ENCODE measurements around the gene PRM3. TPM values are rescaled to one million over a fixed set of nuclear protein-coding genes. Genes with fewer than 3 reads are reported as not detected.

PRM3 gene
- total RNA-seq, 1 donor from 2014 or later, result not detected

DNA sequence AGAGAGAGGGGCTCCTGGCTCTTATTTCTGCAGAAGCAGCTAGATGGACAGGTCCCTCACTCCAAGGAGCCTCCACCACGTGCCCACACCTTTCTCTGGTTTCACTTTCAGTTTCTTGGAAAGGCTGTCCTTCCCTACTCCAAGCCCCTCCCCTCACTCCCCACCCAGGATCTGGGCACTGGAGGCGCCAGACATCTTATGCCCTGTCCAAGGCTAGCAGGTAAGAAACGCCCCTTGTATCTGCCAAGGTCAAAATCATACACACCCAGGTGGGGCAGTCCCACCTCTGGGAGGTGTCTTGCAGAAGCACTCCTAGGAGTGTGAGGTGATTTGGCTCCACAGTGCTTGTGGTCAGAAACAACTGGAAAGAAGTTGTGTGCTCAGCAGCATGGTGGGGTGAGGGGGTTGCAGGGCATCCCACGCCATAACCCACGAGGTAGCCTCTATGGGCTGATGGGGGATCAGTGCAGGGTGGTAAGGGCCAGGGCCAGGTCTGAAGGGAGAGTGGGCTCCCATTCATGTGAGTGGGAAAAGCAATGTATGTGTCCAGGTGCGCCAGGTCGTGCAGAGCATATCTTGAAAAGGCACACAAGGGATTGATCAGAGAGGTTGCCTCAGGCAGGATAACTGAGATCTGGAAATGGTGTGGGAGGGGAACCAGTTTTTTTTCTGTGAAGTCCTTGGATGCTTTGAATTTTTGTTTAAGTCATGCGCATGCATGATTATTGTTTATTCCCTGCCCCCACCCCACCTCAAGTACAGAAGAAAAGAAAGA lies 39.5 kb upstream of the PRM3 start:
- H3K4me1 Mint-ChIP-seq, result peaks cover 28% of the 10 kb centered on the region
- TF ChIP-seq, protein P1, sequence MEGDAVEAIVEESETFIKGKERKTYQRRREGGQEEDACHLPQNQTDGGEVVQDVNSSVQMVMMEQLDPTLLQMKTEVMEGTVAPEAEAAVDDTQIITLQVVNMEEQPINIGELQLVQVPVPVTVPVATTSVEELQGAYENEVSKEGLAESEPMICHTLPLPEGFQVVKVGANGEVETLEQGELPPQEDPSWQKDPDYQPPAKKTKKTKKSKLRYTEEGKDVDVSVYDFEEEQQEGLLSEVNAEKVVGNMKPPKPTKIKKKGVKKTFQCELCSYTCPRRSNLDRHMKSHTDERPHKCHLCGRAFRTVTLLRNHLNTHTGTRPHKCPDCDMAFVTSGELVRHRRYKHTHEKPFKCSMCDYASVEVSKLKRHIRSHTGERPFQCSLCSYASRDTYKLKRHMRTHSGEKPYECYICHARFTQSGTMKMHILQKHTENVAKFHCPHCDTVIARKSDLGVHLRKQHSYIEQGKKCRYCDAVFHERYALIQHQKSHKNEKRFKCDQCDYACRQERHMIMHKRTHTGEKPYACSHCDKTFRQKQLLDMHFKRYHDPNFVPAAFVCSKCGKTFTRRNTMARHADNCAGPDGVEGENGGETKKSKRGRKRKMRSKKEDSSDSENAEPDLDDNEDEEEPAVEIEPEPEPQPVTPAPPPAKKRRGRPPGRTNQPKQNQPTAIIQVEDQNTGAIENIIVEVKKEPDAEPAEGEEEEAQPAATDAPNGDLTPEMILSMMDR (conservative IDR thresholded peaks at IDR 0.05), result no peak
- no peak for DNase-seq (ENCODE audit: low read depth, low spot score)
- no peak overlapping the region for H3K27ac Mint-ChIP-seq (ENCODE audit: unreplicated experiment)
- H3K36me3 Mint-ChIP-seq (ENCODE audit: low read depth), result no peaks in the 10 kb centered on the region
- H3K4me3 Mint-ChIP-seq, result no peak overlapping the region
- H3K27me3 Mint-ChIP-seq (ENCODE audit: low read depth), result peaks cover 12% of the 10 kb centered on the region
- no peaks in the 10 kb centered on the region for H3K9me3 Mint-ChIP-seq

DNA sequence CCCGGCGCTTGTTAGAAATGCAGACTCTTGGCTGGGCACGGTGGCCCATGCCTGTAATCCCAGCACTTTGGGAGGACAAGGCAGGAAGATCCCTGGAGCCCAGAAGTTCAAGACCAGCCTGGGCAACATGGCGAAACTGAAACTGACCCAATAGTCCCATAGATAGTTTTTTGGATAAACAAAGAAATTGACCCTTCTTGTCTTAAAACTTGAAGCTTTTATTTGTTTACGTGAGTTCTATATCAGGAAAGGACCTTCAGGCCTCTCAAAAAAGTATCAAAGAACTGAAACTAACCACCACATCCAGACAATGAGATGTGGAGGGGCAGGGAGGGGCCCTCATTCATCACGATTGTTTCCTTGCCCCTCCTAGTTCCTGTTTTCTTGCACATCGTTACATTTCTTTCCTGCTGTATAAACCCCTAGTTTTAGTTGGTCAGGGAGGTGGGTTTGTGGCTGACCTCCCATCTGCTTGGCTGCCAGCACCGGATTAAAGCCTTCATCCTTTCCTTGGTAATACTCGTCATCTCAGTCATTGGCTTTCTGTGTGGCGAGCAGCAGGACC lies 37.6 kb upstream of the PRM3 start:
- H3K36me3 Mint-ChIP-seq (ENCODE audit: low read depth), result no peaks in the 10 kb centered on the region
- peaks cover 21% of the 10 kb centered on the region for H3K4me1 Mint-ChIP-seq
- no peaks in the 10 kb centered on the region for H3K9me3 Mint-ChIP-seq
- no peak for DNase-seq (ENCODE audit: low read depth, low spot score)
- peaks cover 2% of the 10 kb centered on the region for H3K27me3 Mint-ChIP-seq (ENCODE audit: low read depth)
- H3K27ac Mint-ChIP-seq (ENCODE audit: unreplicated experiment), result no peak overlapping the region
- no peak overlapping the region for H3K4me3 Mint-ChIP-seq
- TF ChIP-seq, protein P1 (conservative IDR thresholded peaks at IDR 0.05), result no peak

DNA sequence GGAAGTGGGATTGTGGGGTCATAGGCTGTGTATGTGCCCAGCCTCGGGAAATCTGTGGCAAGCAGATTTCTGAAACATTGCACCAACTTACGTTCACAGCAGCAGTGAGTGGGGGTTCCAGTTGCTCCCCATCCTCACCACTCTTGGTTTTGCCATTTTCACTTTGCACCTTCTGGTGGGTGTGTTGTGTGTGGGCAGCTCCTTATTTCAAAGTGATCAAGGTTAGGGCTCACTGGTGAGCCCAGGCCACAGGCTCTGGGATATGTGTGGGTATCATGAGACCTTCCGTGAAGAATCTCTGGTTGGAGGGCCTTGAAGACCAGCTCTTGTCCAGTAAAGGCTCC lies 37.2 kb upstream of the PRM3 start:
- Mint-ChIP-seq H3K4me3 (no peak overlapping the region), H3K9me3 (no peaks in the 10 kb centered on the region), H3K36me3 (ENCODE audit: low read depth) (no peaks in the 10 kb centered on the region), H3K27me3 (ENCODE audit: low read depth) (no peaks in the 10 kb centered on the region), H3K27ac (ENCODE audit: unreplicated experiment) (no peak overlapping the region), H3K4me1 (peaks cover 18% of the 10 kb centered on the region)
- DNase-seq (ENCODE audit: low read depth, low spot score), result no peak
- TF ChIP-seq, protein P1 (conservative IDR thresholded peaks at IDR 0.05), result no peak

DNA sequence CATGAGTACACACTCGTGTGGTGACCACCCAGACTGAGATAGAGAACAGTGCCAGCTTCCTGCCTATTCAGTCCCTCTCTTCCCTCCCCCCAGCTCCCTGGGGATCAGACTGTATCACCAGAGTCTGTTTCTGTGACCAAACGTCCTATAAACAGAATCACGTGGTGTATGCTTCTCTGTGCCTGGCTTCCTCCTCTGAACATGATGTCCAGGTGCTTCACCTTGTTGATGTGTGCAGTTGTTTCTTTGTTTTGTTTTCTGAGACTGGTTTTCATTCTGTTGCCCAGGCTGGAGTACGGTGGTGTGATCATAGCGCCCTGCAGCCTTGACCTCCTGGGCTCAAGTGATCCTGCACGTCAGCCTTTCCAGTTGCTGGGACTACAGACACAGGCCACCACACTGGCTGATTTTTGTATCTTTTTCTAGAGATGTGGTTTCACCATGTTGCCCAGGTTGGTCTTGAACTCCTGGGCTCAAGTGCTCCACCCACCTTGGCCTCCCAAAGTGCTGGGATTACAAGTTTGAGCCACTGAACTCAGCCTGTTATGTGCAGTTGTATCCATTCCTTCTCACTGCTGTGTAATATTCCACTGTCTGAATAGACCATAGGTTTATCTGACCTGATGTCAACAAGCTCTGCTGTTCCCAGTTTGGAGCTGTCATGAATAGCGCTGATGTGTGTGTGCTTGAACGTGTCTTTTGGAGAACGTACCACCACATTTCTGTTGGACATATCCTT lies 36.6 kb upstream of the PRM3 start:
- Mint-ChIP-seq H3K9me3 (no peaks in the 10 kb centered on the region), H3K27me3 (ENCODE audit: low read depth) (no peaks in the 10 kb centered on the region), H3K4me3 (no peak overlapping the region), H3K27ac (ENCODE audit: unreplicated experiment) (peak overlapping the region; percentile 20), H3K4me1 (peaks cover 18% of the 10 kb centered on the region), H3K36me3 (ENCODE audit: low read depth) (no peaks in the 10 kb centered on the region)
- TF ChIP-seq, protein P1 (conservative IDR thresholded peaks at IDR 0.05), result no peak
- DNase-seq (ENCODE audit: low read depth, low spot score), result no peak

DNA sequence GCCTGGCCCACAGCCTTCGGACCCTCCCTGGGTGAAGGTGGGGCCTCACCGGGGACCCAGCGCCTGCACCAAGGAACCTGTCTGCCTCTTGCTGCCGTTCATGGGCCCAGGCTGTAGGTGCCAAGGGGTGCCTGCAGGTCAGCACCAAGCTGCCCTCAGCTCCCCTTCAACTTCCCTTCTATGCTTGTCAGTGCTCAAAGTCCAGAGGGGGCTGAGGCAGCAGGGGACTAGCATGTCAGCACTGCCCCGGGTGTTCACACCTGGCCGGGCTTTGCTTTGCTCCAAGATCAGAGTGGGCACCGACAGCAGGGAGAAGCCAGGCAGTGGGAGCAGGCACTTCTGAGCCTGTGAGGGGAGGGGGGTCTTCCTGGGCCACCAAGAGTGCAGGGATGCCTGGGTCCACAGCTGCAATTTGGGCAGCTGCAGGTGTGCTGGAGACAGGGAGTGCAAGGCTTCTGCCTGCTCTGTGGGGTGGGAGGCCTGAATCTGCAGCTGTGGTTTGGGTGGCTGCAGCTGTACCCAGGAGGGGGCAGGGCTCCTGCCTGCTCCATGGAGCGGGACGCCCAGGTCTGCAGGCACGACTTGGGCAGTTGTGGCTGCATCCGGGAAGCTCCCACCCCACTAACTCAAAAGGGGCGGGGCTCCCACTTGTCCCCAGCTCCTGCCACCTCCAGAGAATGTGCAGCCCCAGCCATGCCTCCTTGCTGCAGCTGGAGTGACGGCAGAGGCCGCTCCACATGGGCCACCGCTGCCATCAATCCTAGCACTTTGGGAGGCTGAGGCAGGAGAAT lies 35.3 kb upstream of the PRM3 start:
- no peak overlapping the region for H3K4me3 Mint-ChIP-seq
- H3K27me3 Mint-ChIP-seq (ENCODE audit: low read depth), result no peaks in the 10 kb centered on the region
- TF ChIP-seq, protein P1 (conservative IDR thresholded peaks at IDR 0.05), result no peak
- no peak overlapping the region for H3K27ac Mint-ChIP-seq (ENCODE audit: unreplicated experiment)
- peaks cover 14% of the 10 kb centered on the region for H3K4me1 Mint-ChIP-seq
- no peaks in the 10 kb centered on the region for H3K36me3 Mint-ChIP-seq (ENCODE audit: low read depth)
- H3K9me3 Mint-ChIP-seq, result no peaks in the 10 kb centered on the region
- no peak for DNase-seq (ENCODE audit: low read depth, low spot score)
